Mucosa of rectum (tissue), 2 donors: ENCODE measurements around the gene TCF7L1.
A peak's percentile ranks its signal among the peaks of the same experiment; 100 is the strongest.

ENCODE experiments used
- H3K27ac ChIP-seq, 2 donors: one replicate each; pipeline ENCODE4 v1.7.0; 2013; ENCODE audit warnings: inconsistent platforms in 2 of 2, low read depth in 2 of 2, low read length in 2 of 2
- H3K27me3 ChIP-seq, 2 donors: one replicate each; pipeline ENCODE4 v1.7.0; 2013; ENCODE audit warnings: low read length in 2 of 2; ENCODE audit not compliant: control insufficient read depth in 2 of 2, insufficient read depth in 2 of 2
- H3K36me3 ChIP-seq, 2 donors: one replicate each; pipeline ENCODE4 v1.7.0; 2013; ENCODE audit warnings: low read length in 2 of 2; ENCODE audit not compliant: control insufficient read depth in 2 of 2, insufficient read depth in 2 of 2
- H3K4me1 ChIP-seq, 2 donors: one replicate each; pipeline ENCODE4 v1.7.0; 2013; ENCODE audit warnings: low read length in 2 of 2, mild to moderate bottlenecking in 1 of 2; ENCODE audit not compliant: control insufficient read depth in 2 of 2, insufficient read depth in 2 of 2
- H3K4me3 ChIP-seq, 2 donors: one replicate each; pipeline ENCODE4 v1.7.0; 2013; ENCODE audit warnings: low read length in 2 of 2
- H3K9ac ChIP-seq, 2 donors: one replicate each; pipeline ENCODE4 v1.7.0; 2013; ENCODE audit warnings: low read length in 2 of 2, low read depth in 1 of 2, mild to moderate bottlenecking in 1 of 2
- H3K9me3 ChIP-seq, 2 donors: one replicate each; pipeline ENCODE4 v1.7.0; 2013; ENCODE audit warnings: low read length in 2 of 2; ENCODE audit not compliant: control insufficient read depth in 2 of 2
- donor health status: healthy.
- donor health status: Normal muscosa, but diverticular disease.

Gene TCF7L1

GRCh38 chr2:85269959-85270358 lies 136.8 kb downstream of the TCF7L1 start:
- H3K27me3 ChIP-seq, result no peaks in the 10 kb centered on the region
- H3K4me3 ChIP-seq, result no peak overlapping the region
- no peaks in the 10 kb centered on the region for H3K9me3 ChIP-seq
- peak overlapping the region; percentile 16 to 18 for H3K27ac ChIP-seq
- no peaks in the 10 kb centered on the region for H3K36me3 ChIP-seq
- H3K9ac ChIP-seq, result peak overlapping the region in 1 of 2 donors; percentile 0
- peaks cover 0 to 30% of the 10 kb centered on the region in 2 donors for H3K4me1 ChIP-seq

GRCh38 chr2:85272357-85272756 lies 139.2 kb downstream of the TCF7L1 start:
- no peak overlapping the region for H3K27ac ChIP-seq
- no peaks in the 10 kb centered on the region for H3K36me3 ChIP-seq
- H3K4me3 ChIP-seq, result no peak overlapping the region
- no peak overlapping the region for H3K9ac ChIP-seq
- H3K27me3 ChIP-seq, result no peaks in the 10 kb centered on the region
- H3K4me1 ChIP-seq, result peaks cover 0 to 30% of the 10 kb centered on the region in 2 donors
- no peaks in the 10 kb centered on the region for H3K9me3 ChIP-seq

DNA sequence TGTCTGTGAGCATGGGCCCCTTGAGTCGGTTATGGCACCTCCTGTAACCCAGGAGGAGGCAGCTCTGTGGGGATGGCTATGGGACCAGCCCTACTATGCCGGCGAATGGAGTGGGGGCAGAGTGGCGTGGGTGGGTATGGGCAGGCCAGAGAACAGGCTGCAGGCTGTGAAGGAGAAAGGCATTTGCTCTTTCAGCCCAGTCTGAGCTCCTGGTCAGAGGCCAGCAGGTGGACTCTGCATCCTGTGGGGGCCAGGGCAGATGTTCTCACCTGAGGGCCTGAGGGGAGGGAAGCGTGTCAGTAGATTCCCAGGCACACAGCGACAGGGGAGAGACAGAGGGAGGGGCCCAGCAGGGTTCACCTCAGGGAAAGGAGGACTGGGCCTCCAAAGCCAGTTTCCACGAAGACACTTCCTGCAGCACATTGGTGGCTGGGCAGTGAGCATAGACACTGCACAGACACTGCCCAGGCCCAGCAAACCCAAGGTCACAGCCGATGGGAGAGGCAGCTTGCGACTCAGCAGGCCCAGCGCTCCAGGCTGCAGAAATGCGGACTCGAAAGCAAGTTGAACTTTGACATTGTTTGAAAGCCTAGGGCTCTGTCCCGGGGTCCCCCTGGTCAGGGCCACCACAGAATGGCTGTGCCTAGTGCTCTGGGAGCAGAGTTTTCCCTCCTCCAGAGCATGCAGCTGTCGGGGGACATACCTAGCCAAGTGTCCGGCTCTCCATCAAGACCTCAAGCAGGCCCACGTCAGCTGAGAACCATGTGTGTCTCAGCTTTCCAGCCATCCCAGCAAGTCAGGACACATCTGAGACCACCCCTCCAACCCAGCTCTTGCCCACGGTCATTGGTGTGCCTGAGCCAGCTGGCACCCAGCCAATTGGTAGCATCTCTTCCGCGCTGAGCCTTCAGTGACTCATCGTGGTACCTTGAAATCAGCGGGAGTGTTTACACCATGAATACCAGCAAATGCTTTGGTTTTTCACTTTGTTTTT lies 140.8 kb downstream of the TCF7L1 start:
- H3K27ac ChIP-seq, result no peak overlapping the region
- H3K9me3 ChIP-seq, result no peaks in the 10 kb centered on the region
- no peaks in the 10 kb centered on the region for H3K27me3 ChIP-seq
- H3K4me1 ChIP-seq, result peaks cover 3 to 35% of the 10 kb centered on the region in 2 donors
- no peak overlapping the region for H3K4me3 ChIP-seq
- H3K36me3 ChIP-seq, result no peaks in the 10 kb centered on the region
- no peak overlapping the region for H3K9ac ChIP-seq

- Histone ChIP-seq H3K27me3 (no peaks in the 10 kb centered on the region), H3K36me3 (no peaks in the 10 kb centered on the region), H3K4me3 (peak overlapping the region in 1 of 2 donors; percentile 14), H3K27ac (peak overlapping the region; percentile 0 to 58), H3K4me1 (peaks cover 3 to 24% of the 10 kb centered on the region in 2 donors), H3K9me3 (no peaks in the 10 kb centered on the region), H3K9ac (no peak overlapping the region)
Observed at GRCh38 chr2:85275984-85276540, 142.9 kb downstream of the TCF7L1 start.

DNA sequence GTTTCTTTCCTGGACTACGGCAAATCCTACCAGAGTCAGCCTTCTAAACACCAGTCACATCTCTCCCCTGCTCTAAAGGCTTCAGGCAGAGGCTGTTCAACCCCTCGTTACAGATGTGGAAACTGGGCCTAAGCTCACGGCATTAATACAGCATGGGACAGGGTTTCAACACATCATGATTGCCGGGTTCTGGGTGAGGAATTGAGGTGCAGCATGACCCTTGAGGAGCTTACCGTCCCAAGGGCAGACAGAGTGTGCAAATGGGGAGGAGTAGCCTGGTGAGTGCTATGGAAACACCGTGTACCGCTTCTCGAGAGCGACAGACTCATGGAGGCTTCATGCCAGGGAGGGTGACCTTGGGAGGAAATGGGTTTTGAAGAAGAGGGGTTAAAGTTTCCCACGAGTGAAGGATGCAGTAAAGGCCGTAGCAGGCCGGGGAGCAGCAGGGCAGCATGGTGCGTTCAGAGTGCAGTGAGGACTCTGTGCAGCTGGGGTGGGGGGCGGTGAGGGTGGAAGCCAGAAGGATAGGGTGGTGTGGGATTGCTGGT lies 143.5 kb downstream of the TCF7L1 start:
- Histone ChIP-seq H3K36me3 (no peaks in the 10 kb centered on the region), H3K9ac (no peak overlapping the region), H3K4me1 (peaks cover 3 to 21% of the 10 kb centered on the region in 2 donors), H3K4me3 (no peak overlapping the region), H3K27ac (peak overlapping the region; percentile 0 to 58), H3K27me3 (no peaks in the 10 kb centered on the region), H3K9me3 (no peaks in the 10 kb centered on the region)

- no peak overlapping the region for H3K4me3 ChIP-seq
Observed at GRCh38 chr2:85277416-85278158, 144.4 kb downstream of the TCF7L1 start.

GRCh38 chr2:85278361-85278760 lies 145.2 kb downstream of the TCF7L1 start:
- H3K27me3 ChIP-seq, result no peaks in the 10 kb centered on the region
- H3K9ac ChIP-seq, result no peak overlapping the region
- no peak overlapping the region for H3K27ac ChIP-seq
- H3K36me3 ChIP-seq, result no peaks in the 10 kb centered on the region
- no peaks in the 10 kb centered on the region for H3K9me3 ChIP-seq
- H3K4me3 ChIP-seq, result no peak overlapping the region
- H3K4me1 ChIP-seq, result peaks cover 3 to 9% of the 10 kb centered on the region in 2 donors

More at GRCh38 chr2:85277416-85278158, 144.4 kb downstream of the TCF7L1 start:
- Histone ChIP-seq H3K9me3 (no peaks in the 10 kb centered on the region), H3K27me3 (no peaks in the 10 kb centered on the region), H3K36me3 (no peaks in the 10 kb centered on the region), H3K27ac (peak overlapping the region in 1 of 2 donors; percentile 2), H3K4me1 (peaks cover 3 to 15% of the 10 kb centered on the region in 2 donors), H3K9ac (no peak overlapping the region)

GRCh38 chr2:85281553-85281952 lies 148.4 kb downstream of the TCF7L1 start:
- Histone ChIP-seq H3K9ac (no peak overlapping the region), H3K36me3 (no peaks in the 10 kb centered on the region), H3K4me1 (peaks cover 3 to 4% of the 10 kb centered on the region in 2 donors), H3K4me3 (no peak overlapping the region), H3K9me3 (no peaks in the 10 kb centered on the region), H3K27me3 (no peaks in the 10 kb centered on the region), H3K27ac (no peak overlapping the region)

DNA sequence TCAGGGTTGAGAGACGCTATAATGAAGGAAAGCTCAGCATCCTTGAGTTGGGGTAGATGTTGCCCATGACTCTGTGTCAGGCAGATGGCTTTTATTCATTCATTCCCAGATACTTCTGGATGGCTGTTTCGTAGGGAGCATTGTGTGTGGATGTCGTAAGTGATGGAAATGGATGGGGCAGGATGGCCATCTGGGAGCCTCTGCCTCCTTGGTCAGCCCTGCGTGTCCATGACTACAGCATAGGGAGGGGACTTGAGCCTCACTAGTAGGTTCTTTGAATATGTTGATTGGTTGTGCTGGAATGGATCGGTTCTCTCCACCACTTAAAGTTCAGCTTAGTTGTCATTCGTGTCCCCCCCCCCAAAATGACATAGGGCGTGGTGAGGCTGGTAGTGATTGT lies 149.7 kb downstream of the TCF7L1 start:
- H3K27ac ChIP-seq, result no peak overlapping the region
- no peak overlapping the region for H3K4me3 ChIP-seq

More for the DNA sequence above, 149.7 kb downstream of the TCF7L1 start:
- Histone ChIP-seq H3K4me1 (peaks cover 3 to 6% of the 10 kb centered on the region in 2 donors), H3K9ac (no peak overlapping the region), H3K9me3 (no peaks in the 10 kb centered on the region), H3K27me3 (no peaks in the 10 kb centered on the region), H3K36me3 (no peaks in the 10 kb centered on the region)
